Esophagus muscularis mucosa (tissue), 3 donors: ENCODE data around the gene WIF1.

Experiments used
- CTCF ChIP-seq, 3 experiments: fragments of 200-600 bp in 2 of 3; fragments of 450-650 bp in 1 of 3; sonication (generic) in 2 of 3; IDR thresholded peaks; one replicate each; pipeline ENCODE4 v1.5.1; 2017 to 2019; ENCODE audit warnings: antibody characterized with exemption in 3 of 3, mild to moderate bottlenecking in 2 of 3, moderate library complexity in 1 of 3
- EP300 ChIP-seq: sonication (generic); formaldehyde crosslinking; IDR thresholded peaks from one replicate; pipeline ENCODE4 v1.6.1; 2017; ENCODE audit warnings: antibody characterized with exemption

- no peak for TF ChIP-seq CTCF (IDR thresholded peaks at IDR 0.05)
- TF ChIP-seq EP300: no peak
Measured at GRCh38 chr12:65093606-65094005, 27.5 kb downstream of the WIF1 start.
